OCI-LY1 (cell line): ENCODE results near the gene FOXF1.

Source experiments
- H2AFZ ChIP-seq: fragments of 200-600 bp; sonication (generic), shearing (Covaris generic); 2 replicates; pipeline ENCODE4 v1.6.0; 2014; ENCODE audit warnings: antibody characterized with exemption, mild to moderate bottlenecking, low read length
- H3F3A ChIP-seq: fragments of 200-600 bp; sonication (generic), shearing (Covaris generic); 2 replicates; pipeline ENCODE4 v1.6.0; 2014; ENCODE audit warnings: mild to moderate bottlenecking, antibody characterized with exemption, low read length, moderate library complexity; ENCODE audit not compliant: insufficient read depth
- H3K27ac ChIP-seq: fragments of 200-600 bp; sonication (generic); 2 replicates; pipeline ENCODE4 v1.5.1; 2014; ENCODE audit warnings: low read length, mixed run types, mild to moderate bottlenecking, low read depth; ENCODE audit not compliant: poor library complexity, severe bottlenecking
- H3K27me3 ChIP-seq: fragments of 200-600 bp; sonication (generic); 2 replicates; pipeline ENCODE4 v1.6.0; 2014; ENCODE audit warnings: antibody characterized with exemption, mild to moderate bottlenecking, low read length, moderate library complexity; ENCODE audit not compliant: insufficient read depth
- H3K36me3 ChIP-seq: fragments of 200-600 bp; sonication (generic); 2 replicates; pipeline ENCODE4 v1.6.1; 2014; ENCODE audit warnings: mild to moderate bottlenecking, antibody characterized with exemption, low read length, moderate library complexity, mixed read lengths; ENCODE audit not compliant: insufficient read depth
- H3K4me1 ChIP-seq: fragments of 200-600 bp; sonication (generic); 2 replicates; pipeline ENCODE4 v1.5.1; 2014; ENCODE audit warnings: mild to moderate bottlenecking, low read length, moderate library complexity; ENCODE audit not compliant: insufficient read depth, severe bottlenecking
- H3K4me2 ChIP-seq: fragments of 200-600 bp; sonication (generic), shearing (Covaris generic); 2 replicates; pipeline ENCODE4 v1.6.1; 2014; ENCODE audit warnings: low read length
- H3K4me3 ChIP-seq: fragments of 200-600 bp; sonication (generic); 2 replicates; pipeline ENCODE4 v1.5.1; 2014; ENCODE audit warnings: low read length, low read depth, mild to moderate bottlenecking, mixed read lengths; ENCODE audit not compliant: poor library complexity, severe bottlenecking
- H3K79me2 ChIP-seq: fragments of 200-600 bp; shearing (Covaris generic); 2 replicates; pipeline ENCODE4 v1.6.1; 2016; ENCODE audit warnings: mixed run types, low read length, mixed read lengths; ENCODE audit not compliant: insufficient read depth
- H3K9ac ChIP-seq: fragments of 200-600 bp; sonication (generic), shearing (Covaris generic); 2 replicates; pipeline ENCODE4 v1.6.1; 2014; ENCODE audit warnings: mild to moderate bottlenecking, low read length, mixed read lengths
- H3K9me2 ChIP-seq: fragments of 200-600 bp; sonication (generic), shearing (Covaris generic); 2 replicates; pipeline ENCODE4 v1.6.1; 2014; ENCODE audit warnings: low read depth, mild to moderate bottlenecking, low read length, mixed read lengths
- H3K9me3 ChIP-seq: fragments of 200-600 bp; shearing (Covaris generic); 2 replicates; pipeline ENCODE4 v1.6.1; 2014; ENCODE audit warnings: low read length, mixed read lengths
- H4K20me1 ChIP-seq: fragments of 200-600 bp; sonication (generic), shearing (Covaris generic); 2 replicates; pipeline ENCODE4 v1.6.0; 2016; ENCODE audit warnings: mild to moderate bottlenecking, low read length; ENCODE audit not compliant: insufficient read depth
- EZH2 ChIP-seq: fragments of 200-600 bp; sonication (generic), shearing (Covaris generic); IDR thresholded peaks from 2 replicates; pipeline ENCODE4 v1.8.0; 2017; ENCODE audit warnings: borderline replicate concordance, mixed run types, mild to moderate bottlenecking, antibody characterized with exemption, low read length, moderate library complexity, mixed read lengths
- TF ChIP-seq, protein P1 (sequence below): fragments of 200-600 bp; sonication (generic), shearing (Covaris generic); IDR thresholded peaks from 2 replicates; pipeline ENCODE4 v1.5.1; 2017; ENCODE audit warnings: mild to moderate bottlenecking, antibody characterized with exemption, low read length, moderate library complexity, mixed read lengths

Gene FOXF1

GRCh38 chr16:86536621-86537020 is 26.3 kb downstream of the FOXF1 start:
- peaks cover 16% of the 10 kb centered on the region for H3K4me1 ChIP-seq
- no peak for TF ChIP-seq EZH2
- TF ChIP-seq, protein P1, sequence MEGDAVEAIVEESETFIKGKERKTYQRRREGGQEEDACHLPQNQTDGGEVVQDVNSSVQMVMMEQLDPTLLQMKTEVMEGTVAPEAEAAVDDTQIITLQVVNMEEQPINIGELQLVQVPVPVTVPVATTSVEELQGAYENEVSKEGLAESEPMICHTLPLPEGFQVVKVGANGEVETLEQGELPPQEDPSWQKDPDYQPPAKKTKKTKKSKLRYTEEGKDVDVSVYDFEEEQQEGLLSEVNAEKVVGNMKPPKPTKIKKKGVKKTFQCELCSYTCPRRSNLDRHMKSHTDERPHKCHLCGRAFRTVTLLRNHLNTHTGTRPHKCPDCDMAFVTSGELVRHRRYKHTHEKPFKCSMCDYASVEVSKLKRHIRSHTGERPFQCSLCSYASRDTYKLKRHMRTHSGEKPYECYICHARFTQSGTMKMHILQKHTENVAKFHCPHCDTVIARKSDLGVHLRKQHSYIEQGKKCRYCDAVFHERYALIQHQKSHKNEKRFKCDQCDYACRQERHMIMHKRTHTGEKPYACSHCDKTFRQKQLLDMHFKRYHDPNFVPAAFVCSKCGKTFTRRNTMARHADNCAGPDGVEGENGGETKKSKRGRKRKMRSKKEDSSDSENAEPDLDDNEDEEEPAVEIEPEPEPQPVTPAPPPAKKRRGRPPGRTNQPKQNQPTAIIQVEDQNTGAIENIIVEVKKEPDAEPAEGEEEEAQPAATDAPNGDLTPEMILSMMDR = no peak
- no peaks in the 10 kb centered on the region for H4K20me1 ChIP-seq
- no peaks in the 10 kb centered on the region for H3K27me3 ChIP-seq
- no peaks in the 10 kb centered on the region for H3K79me2 ChIP-seq
- no peaks in the 10 kb centered on the region for H3K9me2 ChIP-seq
- H3K36me3 ChIP-seq = peaks cover 45% of the 10 kb centered on the region
- H3K9me3 ChIP-seq = no peaks in the 10 kb centered on the region
- no peak overlapping the region for H3K9ac ChIP-seq
- H3F3A ChIP-seq = no peaks in the 10 kb centered on the region
- no peak overlapping the region for H3K4me2 ChIP-seq
- H3K27ac ChIP-seq = no peak overlapping the region
- no peak overlapping the region for H3K4me3 ChIP-seq
- no peak overlapping the region for H2AFZ ChIP-seq

GRCh38 chr16:86537486-86537885 is 27.2 kb downstream of the FOXF1 start:
- peaks cover 54% of the 10 kb centered on the region for H3K36me3 ChIP-seq

DNA sequence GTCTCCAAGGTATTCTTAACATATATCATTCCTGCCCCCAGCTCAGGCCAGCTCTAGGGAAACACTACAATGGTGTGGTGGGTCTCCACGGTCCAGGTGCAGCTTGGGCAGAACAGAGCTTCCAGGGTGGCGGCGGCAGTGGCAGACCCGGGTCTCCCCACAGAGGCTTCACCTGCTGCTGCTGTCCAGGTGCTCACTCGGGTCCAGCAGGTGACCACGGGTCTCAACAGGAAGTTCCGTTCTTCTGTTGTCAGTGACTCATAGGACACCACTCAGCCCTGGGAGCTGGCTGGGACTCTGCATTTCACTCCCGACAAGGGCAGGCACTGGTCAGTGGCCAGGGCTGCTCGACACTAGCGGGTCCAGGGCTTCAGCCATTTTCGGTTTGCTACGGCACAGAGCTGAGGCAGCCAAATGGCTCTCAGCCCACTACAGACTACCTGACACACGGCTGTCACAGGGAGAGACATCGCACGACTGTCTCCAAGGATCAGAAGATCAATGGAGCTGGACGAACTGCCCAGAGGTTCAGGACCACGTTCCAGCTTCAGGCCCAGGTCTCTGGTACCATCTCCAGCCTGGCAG is 28.0 kb downstream of the FOXF1 start:
- H3K9ac ChIP-seq = no peak overlapping the region
- H2AFZ ChIP-seq = no peak overlapping the region
- H4K20me1 ChIP-seq = no peaks in the 10 kb centered on the region
- H3K9me3 ChIP-seq = no peaks in the 10 kb centered on the region
- H3K27ac ChIP-seq = no peak overlapping the region
- no peak overlapping the region for H3K4me2 ChIP-seq
- H3K4me3 ChIP-seq = no peak overlapping the region
- no peaks in the 10 kb centered on the region for H3K79me2 ChIP-seq
- peaks cover 56% of the 10 kb centered on the region for H3K36me3 ChIP-seq
- no peaks in the 10 kb centered on the region for H3F3A ChIP-seq
- no peaks in the 10 kb centered on the region for H3K27me3 ChIP-seq
- no peaks in the 10 kb centered on the region for H3K9me2 ChIP-seq
- peaks cover 33% of the 10 kb centered on the region for H3K4me1 ChIP-seq
- no peak for TF ChIP-seq EZH2
- TF ChIP-seq, protein P1 = no peak

More at GRCh38 chr16:86537486-86537885, 27.2 kb downstream of the FOXF1 start:
- TF ChIP-seq EZH2 = no peak
- TF ChIP-seq, protein P1 = no peak
- Histone ChIP-seq H3K27me3 (no peaks in the 10 kb centered on the region), H3K9ac (no peak overlapping the region), H3K4me3 (no peak overlapping the region), H4K20me1 (no peaks in the 10 kb centered on the region), H3K4me2 (no peak overlapping the region), H3F3A (no peaks in the 10 kb centered on the region), H3K4me1 (peaks cover 25% of the 10 kb centered on the region), H3K27ac (no peak overlapping the region), H3K9me3 (no peaks in the 10 kb centered on the region), H3K9me2 (no peaks in the 10 kb centered on the region), H3K79me2 (no peaks in the 10 kb centered on the region), H2AFZ (no peak overlapping the region)
